ENCODE results near the gene CRB1. TPM values are rescaled to one million over a fixed set of nuclear protein-coding genes. Genes with fewer than 3 reads are reported as not detected.

The CRB1 gene
- total RNA-seq, 2 donors from 2014 or later = not detected

- no peak overlapping the region for H3K4me3 Mint-ChIP-seq
- H3K36me3 ChIP-seq (ENCODE audit: control insufficient read depth, insufficient read depth, low read length) = no peaks in the 10 kb centered on the region
- H3K9ac ChIP-seq (ENCODE audit: extremely low read depth, low read length, poor library complexity, severe bottlenecking) = no peak overlapping the region
- no peaks in the 10 kb centered on the region for H3K36me3 Mint-ChIP-seq (ENCODE audit: low read depth)
- DNase-seq = no peak
- H3K27me3 ChIP-seq (ENCODE audit: control insufficient read depth, insufficient read depth, low read length, poor library complexity, severe bottlenecking) = no peaks in the 10 kb centered on the region
- H3K27ac ChIP-seq (ENCODE audit: low read depth, low read length) = no peak overlapping the region
- no peak for TF ChIP-seq CTCF (conservative IDR thresholded peaks at IDR 0.05)
- H3K9me3 ChIP-seq (ENCODE audit: control insufficient read depth, low read length) = no peaks in the 10 kb centered on the region
- H3K4me1 ChIP-seq (ENCODE audit: control insufficient read depth, insufficient read depth, low read length) = no peaks in the 10 kb centered on the region
- H3K4me3 ChIP-seq (ENCODE audit: low read length) = no peak overlapping the region
- H3K27ac Mint-ChIP-seq = no peak overlapping the region
- 88% methylated on average over 1 of the region's 1 CpG; no CpG with 5 or more reads in 1 of the 2 experiments for WGBS, 2 experiments (ENCODE audit: insufficient coverage in 1 of 2, insufficient read length in 1 of 2)
- H3K9me3 Mint-ChIP-seq = no peaks in the 10 kb centered on the region
- peaks cover 2% of the 10 kb centered on the region for H3K27me3 Mint-ChIP-seq (ENCODE audit: insufficient read depth)
- no peaks in the 10 kb centered on the region for H3K4me1 Mint-ChIP-seq
Observed at GRCh38 chr1:197304638-197305200, 36.7 kb downstream of the CRB1 start.

GRCh38 chr1:197305925-197306324 is 37.9 kb downstream of the CRB1 start:
- Histone ChIP-seq H3K4me3 (ENCODE audit: low read length) (no peak overlapping the region), H3K36me3 (ENCODE audit: control insufficient read depth, insufficient read depth, low read length) (no peaks in the 10 kb centered on the region), H3K9ac (ENCODE audit: extremely low read depth, low read length, poor library complexity, severe bottlenecking) (no peak overlapping the region), H3K27me3 (ENCODE audit: control insufficient read depth, insufficient read depth, low read length, poor library complexity, severe bottlenecking) (no peaks in the 10 kb centered on the region), H3K27ac (ENCODE audit: low read depth, low read length) (no peak overlapping the region), H3K9me3 (ENCODE audit: control insufficient read depth, low read length) (no peaks in the 10 kb centered on the region), H3K4me1 (ENCODE audit: control insufficient read depth, insufficient read depth, low read length) (no peaks in the 10 kb centered on the region)
- no peak for DNase-seq
- WGBS, 2 experiments (ENCODE audit: insufficient coverage in 1 of 2, insufficient read length in 1 of 2) = 75 to 94% methylated on average over 2 of the region's 2 CpGs
- Mint-ChIP-seq H3K4me3 (no peak overlapping the region), H3K27me3 (ENCODE audit: insufficient read depth) (peaks cover 2% of the 10 kb centered on the region), H3K27ac (no peak overlapping the region), H3K4me1 (no peaks in the 10 kb centered on the region), H3K36me3 (ENCODE audit: low read depth) (no peaks in the 10 kb centered on the region), H3K9me3 (no peaks in the 10 kb centered on the region)
- no peak for TF ChIP-seq CTCF (conservative IDR thresholded peaks at IDR 0.05)

GRCh38 chr1:197306381-197307062 is 38.5 kb downstream of the CRB1 start:
- H3K36me3 ChIP-seq (ENCODE audit: control insufficient read depth, insufficient read depth, low read length) = no peaks in the 10 kb centered on the region
- Mint-ChIP-seq H3K36me3 (ENCODE audit: low read depth) (no peaks in the 10 kb centered on the region), H3K4me1 (no peaks in the 10 kb centered on the region), H3K27me3 (ENCODE audit: insufficient read depth) (peaks cover 2% of the 10 kb centered on the region), H3K27ac (no peak overlapping the region), H3K9me3 (no peaks in the 10 kb centered on the region), H3K4me3 (no peak overlapping the region)
- WGBS, 2 experiments (ENCODE audit: insufficient coverage in 1 of 2, insufficient read length in 1 of 2) = 78% methylated on average over 2 of the region's 2 CpGs; no CpG with 5 or more reads in 1 of the 2 experiments
- TF ChIP-seq CTCF (conservative IDR thresholded peaks at IDR 0.05) = no peak
- no peak overlapping the region for H3K9ac ChIP-seq (ENCODE audit: extremely low read depth, low read length, poor library complexity, severe bottlenecking)
- no peaks in the 10 kb centered on the region for H3K9me3 ChIP-seq (ENCODE audit: control insufficient read depth, low read length)
- DNase-seq = no peak
- no peak overlapping the region for H3K27ac ChIP-seq (ENCODE audit: low read depth, low read length)
- H3K4me3 ChIP-seq (ENCODE audit: low read length) = no peak overlapping the region
- H3K4me1 ChIP-seq (ENCODE audit: control insufficient read depth, insufficient read depth, low read length) = no peaks in the 10 kb centered on the region
- no peaks in the 10 kb centered on the region for H3K27me3 ChIP-seq (ENCODE audit: control insufficient read depth, insufficient read depth, low read length, poor library complexity, severe bottlenecking)
